HCT116 (cell line): ENCODE results near the gene CCNJL.
"Not testable (repeated sequence)": the region's sequence is repeated elsewhere in the genome, so short reads cannot be mapped to it uniquely, and the experiment has no call there.

Source experiments
- CEBPB ChIP-seq: IDR thresholded peaks from 2 replicates; pipeline ENCODE4 v1.6.1; 2012; ENCODE audit warnings: low read depth
- EZH2phosphoT487 ChIP-seq: fragments of 200-600 bp; IDR thresholded peaks from 2 replicates; pipeline ENCODE4 v1.6.1; 2018; ENCODE audit warnings: antibody characterized with exemption, borderline replicate concordance
- POLR2AphosphoS5 ChIP-seq: IDR thresholded peaks from 2 replicates; pipeline ENCODE4 v1.6.1; 2011; ENCODE audit warnings: mild to moderate bottlenecking, low read depth, low read length, moderate library complexity
- RAD21 ChIP-seq: IDR thresholded peaks from 2 replicates; pipeline ENCODE4 v1.6.1; 2012; ENCODE audit warnings: low read depth, mild to moderate bottlenecking
- SP1 ChIP-seq: IDR thresholded peaks from 2 replicates; pipeline ENCODE4 v1.6.1; 2012; ENCODE audit warnings: low read depth
- ZNF274 ChIP-seq: fragments of 200-500 bp; sonication (Bioruptor generic); IDR thresholded peaks from 2 replicates; pipeline ENCODE4 v1.6.1; 2014; ENCODE audit warnings: mild to moderate bottlenecking, low read depth, low read length, inconsistent platforms
- TF ChIP-seq, protein P1 (sequence below), 3 experiments: fragments of 200-600 bp in 1 of 3; sonication (generic) in 1 of 3; IDR thresholded peaks in 2 of 3; conservative IDR thresholded peaks in 1 of 3; 2 replicates each; pipeline ENCODE4 v1.5.1; 2012 to 2017; ENCODE audit warnings: low read depth in 2 of 3, low read length in 2 of 3, antibody characterized with exemption in 1 of 3, borderline replicate concordance in 1 of 3, control low read depth in 1 of 3, mild to moderate bottlenecking in 1 of 3, mixed read lengths in 1 of 3, mixed run types in 1 of 3, moderate library complexity in 1 of 3; ENCODE audit not compliant: insufficient read depth in 1 of 3
- TF ChIP-seq, protein P2 (sequence below): IDR thresholded peaks from 2 replicates; pipeline ENCODE4 v1.6.1; 2011; ENCODE audit warnings: mild to moderate bottlenecking, low read length, moderate library complexity; ENCODE audit not compliant: insufficient replicate concordance; ENCODE audit errors: extremely low read depth
- TF ChIP-seq, protein P3 (sequence below): IDR thresholded peaks from 2 replicates; pipeline ENCODE4 v1.6.1; 2012
- TF ChIP-seq, protein P4 (sequence below): IDR thresholded peaks from 2 replicates; pipeline ENCODE4 v1.6.1; 2012; ENCODE audit warnings: low read depth

DNA sequence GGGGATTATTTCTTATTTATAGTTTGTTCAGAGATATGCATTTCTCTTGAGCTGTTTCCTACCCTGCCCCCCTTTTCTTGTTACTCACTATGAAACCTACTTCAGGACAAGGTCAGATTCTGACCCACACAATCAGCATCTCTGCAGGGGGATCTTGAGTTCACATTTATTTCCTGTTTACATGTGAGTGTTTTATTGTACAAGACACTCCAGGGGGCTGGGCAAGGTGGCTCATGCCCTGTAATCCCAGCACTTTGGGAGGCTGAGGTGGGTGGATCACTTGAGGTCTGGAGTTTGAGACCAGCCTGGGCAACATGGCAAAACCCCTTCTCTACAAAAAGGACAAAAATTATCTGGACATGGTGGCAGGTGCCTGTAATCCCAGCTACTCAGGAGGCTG, 28.1 kb upstream of the CCNJL start:
- TF ChIP-seq, protein P1, sequence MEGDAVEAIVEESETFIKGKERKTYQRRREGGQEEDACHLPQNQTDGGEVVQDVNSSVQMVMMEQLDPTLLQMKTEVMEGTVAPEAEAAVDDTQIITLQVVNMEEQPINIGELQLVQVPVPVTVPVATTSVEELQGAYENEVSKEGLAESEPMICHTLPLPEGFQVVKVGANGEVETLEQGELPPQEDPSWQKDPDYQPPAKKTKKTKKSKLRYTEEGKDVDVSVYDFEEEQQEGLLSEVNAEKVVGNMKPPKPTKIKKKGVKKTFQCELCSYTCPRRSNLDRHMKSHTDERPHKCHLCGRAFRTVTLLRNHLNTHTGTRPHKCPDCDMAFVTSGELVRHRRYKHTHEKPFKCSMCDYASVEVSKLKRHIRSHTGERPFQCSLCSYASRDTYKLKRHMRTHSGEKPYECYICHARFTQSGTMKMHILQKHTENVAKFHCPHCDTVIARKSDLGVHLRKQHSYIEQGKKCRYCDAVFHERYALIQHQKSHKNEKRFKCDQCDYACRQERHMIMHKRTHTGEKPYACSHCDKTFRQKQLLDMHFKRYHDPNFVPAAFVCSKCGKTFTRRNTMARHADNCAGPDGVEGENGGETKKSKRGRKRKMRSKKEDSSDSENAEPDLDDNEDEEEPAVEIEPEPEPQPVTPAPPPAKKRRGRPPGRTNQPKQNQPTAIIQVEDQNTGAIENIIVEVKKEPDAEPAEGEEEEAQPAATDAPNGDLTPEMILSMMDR (IDR thresholded peaks at IDR 0.05 in 2 of 3, conservative IDR thresholded peaks at IDR 0.05 in 1 of 3; ENCODE audit: borderline replicate concordance in 1 of 3, insufficient read depth in 1 of 3, low read depth in 2 of 3, low read length in 2 of 3) = not testable (repeated sequence)
- TF ChIP-seq, protein P2, sequence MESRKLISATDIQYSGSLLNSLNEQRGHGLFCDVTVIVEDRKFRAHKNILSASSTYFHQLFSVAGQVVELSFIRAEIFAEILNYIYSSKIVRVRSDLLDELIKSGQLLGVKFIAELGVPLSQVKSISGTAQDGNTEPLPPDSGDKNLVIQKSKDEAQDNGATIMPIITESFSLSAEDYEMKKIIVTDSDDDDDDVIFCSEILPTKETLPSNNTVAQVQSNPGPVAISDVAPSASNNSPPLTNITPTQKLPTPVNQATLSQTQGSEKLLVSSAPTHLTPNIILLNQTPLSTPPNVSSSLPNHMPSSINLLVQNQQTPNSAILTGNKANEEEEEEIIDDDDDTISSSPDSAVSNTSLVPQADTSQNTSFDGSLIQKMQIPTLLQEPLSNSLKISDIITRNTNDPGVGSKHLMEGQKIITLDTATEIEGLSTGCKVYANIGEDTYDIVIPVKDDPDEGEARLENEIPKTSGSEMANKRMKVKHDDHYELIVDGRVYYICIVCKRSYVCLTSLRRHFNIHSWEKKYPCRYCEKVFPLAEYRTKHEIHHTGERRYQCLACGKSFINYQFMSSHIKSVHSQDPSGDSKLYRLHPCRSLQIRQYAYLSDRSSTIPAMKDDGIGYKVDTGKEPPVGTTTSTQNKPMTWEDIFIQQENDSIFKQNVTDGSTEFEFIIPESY = not testable (repeated sequence)
- not testable (repeated sequence) for TF ChIP-seq SP1, POLR2AphosphoS5, RAD21, ZNF274, CEBPB, EZH2phosphoT487
- TF ChIP-seq, protein P3, sequence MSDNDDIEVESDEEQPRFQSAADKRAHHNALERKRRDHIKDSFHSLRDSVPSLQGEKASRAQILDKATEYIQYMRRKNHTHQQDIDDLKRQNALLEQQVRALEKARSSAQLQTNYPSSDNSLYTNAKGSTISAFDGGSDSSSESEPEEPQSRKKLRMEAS = not testable (repeated sequence)
- TF ChIP-seq, protein P4, sequence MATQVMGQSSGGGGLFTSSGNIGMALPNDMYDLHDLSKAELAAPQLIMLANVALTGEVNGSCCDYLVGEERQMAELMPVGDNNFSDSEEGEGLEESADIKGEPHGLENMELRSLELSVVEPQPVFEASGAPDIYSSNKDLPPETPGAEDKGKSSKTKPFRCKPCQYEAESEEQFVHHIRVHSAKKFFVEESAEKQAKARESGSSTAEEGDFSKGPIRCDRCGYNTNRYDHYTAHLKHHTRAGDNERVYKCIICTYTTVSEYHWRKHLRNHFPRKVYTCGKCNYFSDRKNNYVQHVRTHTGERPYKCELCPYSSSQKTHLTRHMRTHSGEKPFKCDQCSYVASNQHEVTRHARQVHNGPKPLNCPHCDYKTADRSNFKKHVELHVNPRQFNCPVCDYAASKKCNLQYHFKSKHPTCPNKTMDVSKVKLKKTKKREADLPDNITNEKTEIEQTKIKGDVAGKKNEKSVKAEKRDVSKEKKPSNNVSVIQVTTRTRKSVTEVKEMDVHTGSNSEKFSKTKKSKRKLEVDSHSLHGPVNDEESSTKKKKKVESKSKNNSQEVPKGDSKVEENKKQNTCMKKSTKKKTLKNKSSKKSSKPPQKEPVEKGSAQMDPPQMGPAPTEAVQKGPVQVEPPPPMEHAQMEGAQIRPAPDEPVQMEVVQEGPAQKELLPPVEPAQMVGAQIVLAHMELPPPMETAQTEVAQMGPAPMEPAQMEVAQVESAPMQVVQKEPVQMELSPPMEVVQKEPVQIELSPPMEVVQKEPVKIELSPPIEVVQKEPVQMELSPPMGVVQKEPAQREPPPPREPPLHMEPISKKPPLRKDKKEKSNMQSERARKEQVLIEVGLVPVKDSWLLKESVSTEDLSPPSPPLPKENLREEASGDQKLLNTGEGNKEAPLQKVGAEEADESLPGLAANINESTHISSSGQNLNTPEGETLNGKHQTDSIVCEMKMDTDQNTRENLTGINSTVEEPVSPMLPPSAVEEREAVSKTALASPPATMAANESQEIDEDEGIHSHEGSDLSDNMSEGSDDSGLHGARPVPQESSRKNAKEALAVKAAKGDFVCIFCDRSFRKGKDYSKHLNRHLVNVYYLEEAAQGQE = not testable (repeated sequence)
